GM11168 (cell line): ENCODE measurements around the gene PKN2.

Experiments
- in situ Hi-C: fragments of 300-500 bp; cut with MboI; formaldehyde crosslinking; loops from one replicate; pipeline ENCODE4 v1.12.0; 2022; ENCODE audit warnings: low sequenced_read_pairs; ENCODE audit not compliant: unreplicated experiment

PKN2 gene

GRCh38 chr1:88683541-88684481 is at the start of gene PKN2:
Gene PKN2, plus strand, starts transcription at chr1:88684273. Its CDS starts 308 bp downstream, at chr1:88684581.
- in situ Hi-C loops: no loop called here

DNA sequence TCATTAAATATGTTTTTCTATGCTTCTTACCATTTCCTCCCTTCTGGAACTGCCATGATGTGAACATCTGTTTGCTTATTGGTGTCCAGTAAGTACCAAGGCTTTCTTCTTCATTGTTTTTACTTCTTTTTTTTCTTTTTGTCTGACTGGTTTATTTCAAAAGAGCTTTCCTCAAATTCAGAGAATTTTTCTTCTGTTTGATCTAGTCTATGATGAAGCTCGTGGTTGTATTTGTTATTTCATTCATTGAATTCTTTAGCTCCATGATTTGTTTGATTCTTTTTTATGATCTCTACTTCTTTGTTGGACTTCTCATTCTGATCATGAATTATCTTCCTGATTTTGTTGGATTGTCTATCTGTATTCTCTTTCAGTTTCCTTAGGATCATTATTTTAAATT is 49.5 kb upstream of the PKN2 start:
- in situ Hi-C loops: no loop called here

- in situ Hi-C loops: no loop called here
Observed at GRCh38 chr1:88640060-88640459, 44.0 kb upstream of the PKN2 start.

DNA sequence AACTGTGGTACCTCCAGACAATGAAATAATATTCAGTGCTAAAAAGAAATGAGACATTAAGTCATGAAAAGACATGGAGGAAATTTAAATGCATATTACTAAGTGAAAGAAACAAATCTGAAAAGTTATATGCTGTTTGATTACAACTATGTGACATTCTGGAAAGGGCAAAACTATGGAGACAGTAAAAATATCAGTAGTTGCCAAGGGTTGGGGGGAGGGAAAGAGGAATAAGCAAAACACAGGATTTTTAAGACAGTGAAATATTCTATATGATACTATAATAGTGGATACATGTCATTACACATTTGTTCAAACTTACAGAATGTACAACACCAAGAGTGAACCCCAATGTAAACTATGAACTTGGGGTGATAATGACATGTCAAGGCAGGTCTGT is 38.2 kb upstream of the PKN2 start:
- in situ Hi-C loops: no loop called here

- in situ Hi-C loops: no loop called here
Observed at GRCh38 chr1:88646476-88647248, 37.4 kb upstream of the PKN2 start.

- in situ Hi-C loops: no loop called here
Observed at GRCh38 chr1:88647249-88647645, 36.8 kb upstream of the PKN2 start.

DNA sequence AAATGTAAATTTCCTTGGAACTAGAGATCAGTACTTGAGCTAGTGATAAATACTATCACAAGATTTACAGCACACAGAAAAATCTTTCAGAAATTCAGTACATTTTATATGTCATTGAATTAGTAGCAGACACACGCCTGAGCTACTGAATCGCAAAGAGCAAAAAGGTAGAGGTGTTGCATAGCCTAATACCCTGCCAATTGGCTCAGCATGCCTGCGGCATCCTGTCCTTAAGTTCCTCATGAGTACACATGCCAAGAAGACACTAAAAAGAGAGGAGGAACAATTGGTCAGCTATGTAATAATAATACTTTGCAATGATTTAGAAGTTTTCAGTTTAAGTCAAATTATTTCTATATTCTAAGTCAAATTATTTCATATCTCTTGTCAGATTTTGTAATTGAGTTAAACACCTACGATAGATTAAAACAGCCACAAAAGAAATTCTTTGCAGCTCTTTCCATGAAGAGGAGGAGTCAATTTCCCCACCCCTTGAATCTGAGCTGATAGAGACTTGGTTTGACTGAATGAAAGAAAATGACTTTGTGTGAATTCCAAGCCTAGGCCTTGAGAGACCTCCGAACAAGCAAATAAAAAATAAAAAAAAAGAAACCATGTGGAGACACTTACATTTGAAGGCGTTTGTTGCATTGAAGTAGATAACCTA is 36.2 kb upstream of the PKN2 start:
- in situ Hi-C loops: no loop called here

GRCh38 chr1:88648706-88649105 is 35.4 kb upstream of the PKN2 start:
- in situ Hi-C loops: no loop called here

GRCh38 chr1:88649932-88650331 is 34.1 kb upstream of the PKN2 start:
- in situ Hi-C loops: loop anchor here (10.0 kb wide), 1 partner anchor 225 kb away; no protein-coding TSS in a partner anchor

DNA sequence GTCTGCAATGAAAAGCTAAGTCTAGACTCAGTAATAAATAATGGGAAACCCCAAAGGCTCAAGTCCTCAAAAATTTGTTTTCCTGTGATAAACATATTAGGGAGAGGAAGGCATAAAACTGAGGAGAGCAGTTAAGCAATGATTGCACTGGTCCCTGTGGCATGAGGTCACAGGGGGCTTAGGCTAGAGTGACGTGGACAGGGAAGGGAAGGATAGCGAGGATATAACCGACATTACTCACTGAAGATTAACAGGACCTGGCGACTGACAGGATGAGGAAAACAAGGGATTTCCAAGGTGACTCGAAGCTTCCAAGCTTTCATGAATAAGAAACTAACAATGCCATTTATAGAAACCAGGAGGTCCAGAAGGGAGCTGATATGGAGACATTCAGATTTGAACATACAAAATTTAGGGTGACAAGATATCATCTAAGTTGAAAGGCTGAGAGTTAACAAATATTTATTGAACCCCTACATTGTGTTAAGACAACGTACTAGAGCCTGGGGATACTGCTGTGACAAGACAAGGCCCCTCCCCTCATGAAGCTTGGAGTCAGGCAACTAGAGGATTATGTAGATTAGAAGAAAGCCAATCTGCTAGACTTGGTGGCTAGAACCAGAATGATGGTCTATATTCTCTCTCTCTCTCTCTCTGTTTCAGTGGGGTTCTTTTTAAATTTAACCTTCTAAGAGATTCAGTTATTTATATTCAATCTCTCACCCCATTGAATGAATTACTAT is 33.2 kb upstream of the PKN2 start:
- in situ Hi-C loops: loop anchor here (10.0 kb wide), 1 partner anchor 224 kb away; no protein-coding TSS in a partner anchor

- in situ Hi-C loops: loop anchor here (10.0 kb wide), 1 partner anchor 220 kb away; no protein-coding TSS in a partner anchor
Observed at GRCh38 chr1:88655140-88655539, 28.9 kb upstream of the PKN2 start.

- in situ Hi-C loops: loop anchor here (10.0 kb wide), 1 partner anchor 219 kb away; no protein-coding TSS in a partner anchor
Observed at GRCh38 chr1:88655685-88656299, 28.3 kb upstream of the PKN2 start.

GRCh38 chr1:88658419-88658818 is 25.7 kb upstream of the PKN2 start:
- in situ Hi-C loops: loop anchor here (10.0 kb wide), 1 partner anchor 216 kb away; no protein-coding TSS in a partner anchor

GRCh38 chr1:88659552-88659951 is 24.5 kb upstream of the PKN2 start:
- in situ Hi-C loops: loop anchor here (10.0 kb wide), 1 partner anchor 215 kb away; no protein-coding TSS in a partner anchor

DNA sequence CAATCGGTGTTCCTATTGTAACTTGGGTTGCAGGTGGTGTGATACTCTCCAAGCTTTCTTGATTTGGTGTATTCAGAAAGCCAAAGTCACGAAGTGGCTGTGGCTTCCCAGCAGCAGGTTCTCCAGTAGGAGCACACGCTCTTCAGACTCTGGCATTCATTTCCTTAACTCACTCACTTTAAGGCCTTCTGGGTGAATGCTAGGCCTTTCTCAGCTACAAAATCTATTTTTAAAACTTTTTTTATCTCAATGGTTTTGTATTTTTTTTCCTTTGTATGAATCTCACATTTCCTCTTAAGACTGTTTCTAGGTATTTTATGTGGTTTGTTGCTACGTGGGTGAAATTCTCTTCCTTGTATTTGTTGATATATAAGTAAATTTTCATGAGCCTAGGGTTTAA is 22.9 kb upstream of the PKN2 start:
- in situ Hi-C loops: no loop called here

DNA sequence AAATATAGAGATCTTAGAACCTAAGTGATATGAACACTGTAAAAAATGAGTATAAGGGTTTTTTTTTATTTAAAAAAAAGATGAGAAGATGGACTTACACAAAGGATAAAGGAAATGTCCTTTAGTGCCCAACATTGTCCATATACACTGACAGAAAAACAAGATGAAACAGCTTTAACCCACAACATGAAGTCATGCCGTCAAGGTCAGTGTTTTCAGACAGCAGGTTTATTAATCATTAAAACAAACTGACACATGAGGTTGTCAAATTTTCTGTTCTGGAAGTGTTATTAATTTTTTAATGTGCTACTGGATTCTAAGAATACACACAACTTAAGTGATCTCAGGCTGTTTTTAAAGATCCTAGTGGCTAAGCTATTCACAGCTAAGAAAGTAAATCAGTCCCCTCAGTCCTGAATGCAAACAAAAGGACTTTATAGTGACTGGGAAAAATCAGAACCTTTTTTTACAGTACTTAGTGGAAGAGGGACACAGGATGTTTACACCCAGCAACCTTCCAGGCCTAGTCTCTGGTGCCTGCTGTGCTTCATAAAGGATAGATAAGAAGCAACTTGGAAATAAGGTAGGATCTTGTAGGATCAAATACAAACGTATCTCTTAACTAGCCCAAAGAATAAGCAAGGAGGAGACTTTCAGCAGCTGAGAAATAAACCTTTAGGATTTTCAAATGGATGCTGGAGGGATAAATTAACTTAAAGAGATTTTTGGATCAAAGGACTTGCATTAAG is 21.9 kb upstream of the PKN2 start:
- in situ Hi-C loops: no loop called here

- in situ Hi-C loops: no loop called here
Observed at GRCh38 chr1:88662723-88663122, 21.4 kb upstream of the PKN2 start.

GRCh38 chr1:88668405-88668804 is 15.7 kb upstream of the PKN2 start:
- in situ Hi-C loops: no loop called here

GRCh38 chr1:88670462-88670861 is 13.6 kb upstream of the PKN2 start:
- in situ Hi-C loops: no loop called here
